Activated T-cell treated with anti-CD3 and anti-CD28 coated beads, Interleukin-2, amount 50 U/mL, for 4 hours (primary cell): ENCODE measurements around the gene SMIM44. TPM values are rescaled to one million over a fixed set of nuclear protein-coding genes. Genes with fewer than 3 reads are reported as not detected.
"Not testable (repeated sequence)": the region's sequence is repeated elsewhere in the genome, so short reads cannot be mapped to it uniquely, and the experiment has no call there.

Experiments used
- ATAC-seq, 2 donors: fragments of 200-7000 bp; cut with Tn5 transposase; one replicate each; pipeline ENCODE4 v1.10.0; 2021
- DNase-seq: peaks from one replicate; pipeline ENCODE4 v3.0.0-alpha.2; 2020
- H3K27me3 Mint-ChIP-seq: one replicate; pipeline ENCODE4 v1.8.0; 2021; ENCODE audit warnings: low read depth, mixed read lengths
- H3K36me3 Mint-ChIP-seq: one replicate; pipeline ENCODE4 v1.8.0; 2022; ENCODE audit warnings: mixed read lengths; ENCODE audit not compliant: insufficient read depth
- H3K4me1 Mint-ChIP-seq: one replicate; pipeline ENCODE4 v1.8.0; 2021; ENCODE audit warnings: low read depth, mixed read lengths
- H3K4me3 Mint-ChIP-seq: one replicate; pipeline ENCODE4 v1.8.0; 2021; ENCODE audit warnings: mild to moderate bottlenecking, moderate library complexity, mixed read lengths
- H3K9me3 Mint-ChIP-seq: one replicate; pipeline ENCODE4 v1.8.0; 2021; ENCODE audit warnings: mixed read lengths
- total RNA-seq, 3 donors: library from RNA; stranded (reverse); gene quantifications; one replicate each; pipeline ENCODE4 v1.2.1, GENCODE V29; 2021

Gene SMIM44
- total RNA-seq: not detected

DNA sequence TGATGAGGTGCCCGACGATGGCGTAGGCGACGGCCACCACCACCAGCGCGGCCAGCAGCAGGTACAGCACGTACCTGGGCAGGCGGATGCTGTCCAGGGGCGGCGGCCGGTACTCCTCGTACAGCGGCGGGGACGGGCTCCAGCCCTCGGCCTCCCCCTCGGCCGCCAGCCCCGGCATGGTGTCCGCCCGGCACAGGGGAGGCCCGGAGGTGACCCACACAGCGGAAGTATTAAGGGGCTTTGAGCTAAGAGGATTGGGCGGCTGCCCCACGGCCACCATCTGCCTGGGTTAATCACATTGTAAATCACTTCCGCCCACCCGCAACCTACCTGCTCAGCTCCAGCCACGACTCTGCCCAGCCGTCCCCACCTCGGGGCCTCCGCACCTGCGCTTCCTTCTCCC lies at the start of gene SMIM44:
SMIM44 (minus strand) TSS at position 216 of the 403 bp plus-strand sequence; CDS start at position 178, 38 bp downstream.
- no peak within 1 kb of the TSS for H3K4me3 Mint-ChIP-seq
- DNase-seq: no peak
- peaks cover 4% of the 10 kb centered on the region for H3K36me3 Mint-ChIP-seq
- peaks cover 2% of the 10 kb centered on the region for H3K27me3 Mint-ChIP-seq
- H3K9me3 Mint-ChIP-seq: no peaks in the 10 kb centered on the region
- no peak for ATAC-seq
- peaks cover 6% of the 10 kb centered on the region for H3K4me1 Mint-ChIP-seq

DNA sequence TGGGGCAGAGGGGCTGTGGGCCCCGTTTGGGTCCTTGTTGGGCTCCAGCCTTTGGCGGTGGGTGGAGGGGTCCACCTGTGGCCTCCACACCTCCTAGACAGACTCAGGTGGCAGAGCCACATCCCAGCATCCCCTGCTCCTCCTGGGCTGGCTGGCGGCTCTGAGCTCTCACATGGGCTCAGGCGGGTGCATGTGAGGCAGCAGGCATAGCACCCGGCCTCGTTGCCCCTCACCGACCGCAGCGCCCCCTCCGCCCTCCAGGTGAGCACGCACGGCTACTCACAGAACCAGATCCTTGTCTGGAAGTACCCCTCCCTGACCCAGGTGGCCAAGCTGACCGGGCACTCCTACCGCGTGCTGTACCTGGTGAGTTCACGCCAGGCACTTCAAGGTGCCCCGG lies 49.8 kb upstream of the SMIM44 start:
- Mint-ChIP-seq H3K9me3 (no peaks in the 10 kb centered on the region), H3K4me3 (no peak overlapping the region), H3K27me3 (no peaks in the 10 kb centered on the region), H3K4me1 (no peaks in the 10 kb centered on the region), H3K36me3 (peaks cover 15% of the 10 kb centered on the region)
- ATAC-seq (no peak), DNase-seq (no peak)

DNA sequence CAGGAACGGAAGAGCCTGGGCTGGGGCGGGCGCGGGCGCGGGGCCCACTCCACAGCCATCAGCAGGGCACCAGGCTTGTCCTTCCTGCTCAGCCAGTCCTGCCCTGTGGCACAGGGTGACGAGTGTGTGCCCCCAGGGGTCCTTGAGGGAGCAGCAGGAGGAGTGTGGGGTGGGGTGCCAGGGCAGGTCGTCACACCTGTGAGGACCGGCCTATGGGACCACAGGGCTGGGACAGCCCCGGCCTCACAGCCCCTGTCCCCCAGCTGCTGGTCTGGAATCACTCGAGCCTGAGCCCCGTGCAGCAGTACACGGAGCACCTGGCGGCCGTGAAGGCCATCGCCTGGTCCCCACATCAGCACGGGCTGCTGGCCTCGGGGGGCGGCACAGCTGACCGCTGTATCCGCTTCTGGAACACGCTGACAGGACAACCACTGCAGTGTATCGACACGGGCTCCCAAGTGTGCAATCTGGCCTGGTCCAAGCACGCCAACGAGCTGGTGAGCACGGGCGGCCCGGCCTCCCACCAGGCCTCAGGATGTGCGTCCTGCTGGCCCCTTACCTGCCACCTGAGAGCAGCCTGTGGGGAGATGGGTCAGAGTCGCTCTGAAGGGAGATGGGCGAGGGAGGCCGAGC lies 49.0 kb upstream of the SMIM44 start:
- Mint-ChIP-seq H3K4me1 (no peaks in the 10 kb centered on the region), H3K4me3 (no peak overlapping the region), H3K36me3 (peaks cover 15% of the 10 kb centered on the region), H3K27me3 (no peaks in the 10 kb centered on the region), H3K9me3 (no peaks in the 10 kb centered on the region)
- DNase-seq (no peak), ATAC-seq (no peak)

DNA sequence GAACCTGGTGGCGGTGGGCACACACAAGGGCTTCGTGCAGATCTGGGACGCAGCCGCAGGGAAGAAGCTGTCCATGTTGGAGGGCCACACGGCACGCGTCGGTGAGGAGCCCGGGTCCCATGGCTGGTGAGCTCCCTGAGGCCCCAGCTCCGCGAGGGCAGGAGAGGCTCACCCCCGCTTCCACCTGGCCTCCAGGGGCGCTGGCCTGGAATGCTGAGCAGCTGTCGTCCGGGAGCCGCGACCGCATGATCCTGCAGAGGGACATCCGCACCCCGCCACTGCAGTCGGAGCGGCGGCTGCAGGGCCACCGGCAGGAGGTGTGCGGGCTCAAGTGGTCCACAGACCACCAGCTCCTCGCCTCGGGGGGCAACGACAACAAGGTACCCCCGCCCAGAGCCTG lies 48.5 kb upstream of the SMIM44 start:
- Mint-ChIP-seq H3K4me3 (no peak overlapping the region), H3K27me3 (no peaks in the 10 kb centered on the region), H3K36me3 (peaks cover 15% of the 10 kb centered on the region), H3K4me1 (no peaks in the 10 kb centered on the region), H3K9me3 (no peaks in the 10 kb centered on the region)
- ATAC-seq: no peak
- no peak for DNase-seq

DNA sequence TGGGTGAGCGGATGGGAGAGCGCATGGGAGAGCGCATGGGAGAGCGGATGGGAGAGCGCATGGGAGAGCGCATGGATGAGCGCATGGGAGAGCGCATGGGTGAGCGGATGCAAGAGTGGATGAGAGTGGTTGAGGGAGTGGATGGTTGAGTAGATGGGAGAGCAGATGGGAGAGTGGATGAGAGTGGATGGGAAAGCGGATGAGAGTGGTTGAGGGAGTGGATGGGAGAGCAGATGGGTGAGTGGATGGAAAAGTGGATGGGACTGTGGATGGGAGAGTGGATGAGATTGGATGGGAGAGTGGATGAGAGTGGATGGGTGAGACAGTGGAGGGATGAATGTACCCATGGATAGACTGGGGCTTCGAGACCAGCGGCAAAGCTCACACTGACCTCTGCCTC lies 47.1 kb upstream of the SMIM44 start:
- DNase-seq (no peak), ATAC-seq (no peak)
- Mint-ChIP-seq H3K4me3 (no peak overlapping the region), H3K27me3 (no peaks in the 10 kb centered on the region), H3K9me3 (no peaks in the 10 kb centered on the region), H3K36me3 (peaks cover 13% of the 10 kb centered on the region), H3K4me1 (no peaks in the 10 kb centered on the region)

DNA sequence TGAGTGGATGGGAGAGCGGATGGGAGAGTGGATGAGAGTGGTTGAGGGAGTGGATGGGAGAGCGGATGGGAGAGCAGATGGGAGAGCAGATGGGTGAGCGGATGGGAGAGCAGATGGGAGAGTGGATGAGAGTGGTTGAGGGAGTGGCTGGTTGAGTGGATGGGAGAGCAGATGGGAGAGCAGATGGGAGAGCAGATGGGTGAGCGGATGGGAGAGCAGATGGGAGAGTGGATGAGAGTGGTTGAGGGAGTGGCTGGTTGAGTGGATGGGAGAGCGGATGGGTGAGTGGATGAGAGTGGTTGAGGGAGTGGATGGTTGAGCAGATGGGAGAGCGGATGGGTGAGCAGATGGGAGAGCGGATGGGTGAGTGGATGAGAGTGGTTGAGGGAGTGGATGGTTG lies 46.1 kb upstream of the SMIM44 start:
- not testable (repeated sequence) for ATAC-seq, H3K27me3 Mint-ChIP-seq, H3K36me3 Mint-ChIP-seq, DNase-seq, H3K9me3 Mint-ChIP-seq, H3K4me1 Mint-ChIP-seq, H3K4me3 Mint-ChIP-seq

DNA sequence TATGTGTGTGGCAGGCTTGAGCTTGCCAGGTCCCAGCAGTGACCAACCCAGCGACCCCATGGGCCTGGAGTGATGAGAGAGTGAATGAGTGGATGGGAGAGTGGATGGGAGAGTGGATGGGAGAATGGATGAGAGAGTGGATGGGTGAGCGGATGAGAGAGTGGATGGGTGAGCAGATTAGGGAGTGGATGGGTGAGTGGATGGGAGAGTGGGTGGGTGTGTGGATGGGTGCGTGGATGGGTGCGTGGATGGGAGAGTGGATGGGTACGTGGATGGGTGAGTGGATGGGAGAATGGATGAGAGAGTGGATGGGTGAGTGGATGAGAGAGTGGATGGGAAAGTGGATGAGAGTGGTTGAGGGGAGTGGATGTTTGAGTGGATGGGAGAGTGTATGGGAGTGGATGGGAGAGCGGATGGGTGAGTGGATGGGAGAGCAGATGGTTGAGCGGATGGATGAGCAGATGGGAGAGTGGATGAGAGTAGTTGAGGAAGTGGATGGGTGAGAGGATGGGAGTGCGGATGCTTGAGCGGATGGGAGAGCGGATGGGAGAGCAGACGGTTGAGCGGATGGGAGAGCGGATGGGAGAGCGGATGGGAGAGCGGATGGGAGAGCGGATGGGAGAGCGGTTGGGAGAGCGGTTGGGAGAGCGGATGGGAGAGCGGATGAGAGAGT lies 45.4 kb upstream of the SMIM44 start:
- Mint-ChIP-seq H3K36me3 (peaks cover 7% of the 10 kb centered on the region), H3K27me3 (no peaks in the 10 kb centered on the region), H3K4me3 (no peak overlapping the region), H3K9me3 (no peaks in the 10 kb centered on the region), H3K4me1 (no peaks in the 10 kb centered on the region)
- ATAC-seq (no peak), DNase-seq (no peak)

DNA sequence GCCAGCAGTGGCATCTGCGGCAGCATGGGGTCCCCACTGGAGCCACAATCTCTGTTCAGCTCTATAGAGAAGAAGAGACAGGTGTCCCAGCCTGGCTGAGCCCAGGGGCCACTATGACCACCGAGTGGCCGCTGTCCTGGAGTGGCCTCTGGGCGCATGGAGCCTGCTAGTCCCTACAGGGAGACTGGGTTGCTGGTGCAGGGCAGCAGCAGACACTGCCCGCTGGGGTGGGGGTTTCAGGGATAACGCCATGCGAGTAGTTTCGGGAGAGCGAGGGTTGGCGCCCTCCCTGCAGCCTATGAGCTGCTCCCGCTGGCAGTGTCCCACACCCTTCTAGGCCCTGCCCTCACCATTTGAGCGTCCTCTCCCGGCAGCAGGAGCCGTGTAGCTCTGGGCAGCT lies 44.8 kb upstream of the SMIM44 start:
- peaks cover 7% of the 10 kb centered on the region for H3K36me3 Mint-ChIP-seq
- no peaks in the 10 kb centered on the region for H3K9me3 Mint-ChIP-seq
- no peaks in the 10 kb centered on the region for H3K4me1 Mint-ChIP-seq
- ATAC-seq: no peak
- H3K4me3 Mint-ChIP-seq: no peak overlapping the region
- H3K27me3 Mint-ChIP-seq: no peaks in the 10 kb centered on the region
- no peak for DNase-seq

DNA sequence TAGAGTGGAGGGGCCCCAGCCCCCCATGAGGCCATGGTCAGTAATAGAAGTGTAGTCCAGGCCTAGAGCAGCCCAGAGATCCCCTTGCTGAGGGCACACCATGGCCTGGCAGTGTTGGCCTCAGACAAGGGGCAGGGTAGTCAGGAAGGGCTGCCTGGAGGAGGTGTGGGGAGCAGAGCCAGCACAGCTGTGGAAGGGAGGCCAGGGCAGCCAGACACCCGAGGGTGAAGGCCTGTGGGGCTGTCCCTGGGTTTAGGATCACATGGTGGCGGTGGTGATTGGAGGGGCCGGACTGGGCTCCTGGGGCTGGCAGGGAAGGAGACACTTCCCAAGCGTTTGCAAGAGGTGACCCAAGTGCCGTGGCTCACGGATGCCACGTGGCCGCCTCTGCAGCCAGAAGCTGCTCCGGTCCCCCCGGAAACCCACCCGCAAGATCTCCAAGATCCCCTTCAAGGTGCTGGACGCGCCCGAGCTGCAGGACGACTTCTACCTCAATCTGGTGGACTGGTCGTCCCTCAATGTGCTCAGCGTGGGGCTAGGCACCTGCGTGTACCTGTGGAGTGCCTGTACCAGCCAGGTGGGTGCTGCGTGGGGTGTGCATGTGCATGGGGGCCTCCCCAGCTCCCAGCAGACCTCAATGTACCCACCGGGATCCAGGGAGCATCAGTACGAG lies 44.1 kb upstream of the SMIM44 start:
- no peak for ATAC-seq
- no peaks in the 10 kb centered on the region for H3K4me1 Mint-ChIP-seq
- no peak for DNase-seq
- H3K27me3 Mint-ChIP-seq: no peaks in the 10 kb centered on the region
- H3K36me3 Mint-ChIP-seq: peaks cover 5% of the 10 kb centered on the region
- H3K4me3 Mint-ChIP-seq: no peak overlapping the region
- no peaks in the 10 kb centered on the region for H3K9me3 Mint-ChIP-seq

DNA sequence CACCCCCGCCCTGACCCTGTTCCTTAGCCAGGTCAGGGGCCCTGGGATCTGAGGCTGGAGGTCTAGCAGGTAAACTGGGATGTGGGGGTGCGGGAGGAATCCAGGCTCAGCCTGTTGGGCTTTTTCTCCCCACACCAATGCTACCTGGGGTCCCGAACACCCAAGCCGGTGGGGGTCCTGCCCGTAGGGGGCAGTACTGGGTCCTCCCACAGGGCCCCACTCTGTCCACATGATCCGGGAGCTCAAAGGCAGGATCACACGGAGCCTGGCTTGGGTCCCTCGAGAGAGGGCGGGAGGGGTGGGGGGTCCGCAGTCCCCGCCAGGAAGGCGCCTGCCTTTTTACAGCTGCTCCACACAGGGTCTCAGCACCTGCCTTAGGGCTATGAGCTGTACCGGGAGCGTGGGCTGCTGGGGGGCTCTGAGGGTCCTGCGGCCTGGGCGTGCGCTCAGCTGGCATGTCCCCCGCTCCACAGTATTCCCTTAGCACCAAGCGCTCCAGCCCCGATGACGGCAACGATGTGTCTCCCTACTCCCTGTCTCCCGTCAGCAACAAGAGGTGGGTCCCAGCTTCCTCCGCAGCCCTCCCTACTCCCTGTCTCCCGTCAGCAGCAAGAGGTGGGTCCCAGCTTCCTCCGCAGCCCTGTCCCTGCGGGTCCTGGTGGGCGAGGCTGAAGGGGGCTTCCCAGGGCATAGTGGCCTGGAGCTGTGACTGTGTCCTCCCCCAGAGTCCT lies 43.4 kb upstream of the SMIM44 start:
- no peak overlapping the region for H3K4me3 Mint-ChIP-seq
- no peaks in the 10 kb centered on the region for H3K9me3 Mint-ChIP-seq
- no peaks in the 10 kb centered on the region for H3K4me1 Mint-ChIP-seq
- ATAC-seq (no peak), DNase-seq (no peak)
- peaks cover 8% of the 10 kb centered on the region for H3K36me3 Mint-ChIP-seq
- H3K27me3 Mint-ChIP-seq: no peaks in the 10 kb centered on the region

DNA sequence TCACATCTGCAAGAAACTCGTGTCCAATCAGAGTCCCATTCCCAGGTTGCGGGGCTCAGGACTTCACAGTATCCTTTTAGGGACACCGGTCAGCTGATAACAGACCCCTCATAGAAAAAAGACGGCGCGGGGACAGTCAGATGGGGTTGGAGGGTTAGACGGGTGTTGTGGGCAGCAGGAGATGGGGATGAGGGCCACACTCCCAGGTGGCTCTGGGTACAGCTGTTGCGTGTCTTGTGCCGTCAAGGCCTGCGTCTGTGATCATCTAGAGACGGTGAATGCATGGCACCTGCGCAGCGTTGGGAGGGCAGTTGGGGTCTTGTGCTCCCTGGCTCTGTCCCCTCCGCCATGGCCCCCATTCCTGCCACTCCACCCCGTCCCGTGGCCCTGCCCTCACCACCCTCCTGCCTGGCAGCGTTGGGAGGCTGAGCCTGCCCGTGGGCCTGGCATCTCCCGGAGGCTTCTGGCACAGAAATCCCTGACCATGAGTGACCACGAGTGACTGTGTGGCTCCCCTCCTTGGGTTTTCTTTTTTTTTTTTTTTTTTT lies 41.7 kb upstream of the SMIM44 start:
- H3K4me1 Mint-ChIP-seq: peaks cover 6% of the 10 kb centered on the region
- H3K36me3 Mint-ChIP-seq: peaks cover 9% of the 10 kb centered on the region
- no peaks in the 10 kb centered on the region for H3K9me3 Mint-ChIP-seq
- ATAC-seq (no peak), DNase-seq (no peak)
- no peaks in the 10 kb centered on the region for H3K27me3 Mint-ChIP-seq
- H3K4me3 Mint-ChIP-seq: no peak overlapping the region

DNA sequence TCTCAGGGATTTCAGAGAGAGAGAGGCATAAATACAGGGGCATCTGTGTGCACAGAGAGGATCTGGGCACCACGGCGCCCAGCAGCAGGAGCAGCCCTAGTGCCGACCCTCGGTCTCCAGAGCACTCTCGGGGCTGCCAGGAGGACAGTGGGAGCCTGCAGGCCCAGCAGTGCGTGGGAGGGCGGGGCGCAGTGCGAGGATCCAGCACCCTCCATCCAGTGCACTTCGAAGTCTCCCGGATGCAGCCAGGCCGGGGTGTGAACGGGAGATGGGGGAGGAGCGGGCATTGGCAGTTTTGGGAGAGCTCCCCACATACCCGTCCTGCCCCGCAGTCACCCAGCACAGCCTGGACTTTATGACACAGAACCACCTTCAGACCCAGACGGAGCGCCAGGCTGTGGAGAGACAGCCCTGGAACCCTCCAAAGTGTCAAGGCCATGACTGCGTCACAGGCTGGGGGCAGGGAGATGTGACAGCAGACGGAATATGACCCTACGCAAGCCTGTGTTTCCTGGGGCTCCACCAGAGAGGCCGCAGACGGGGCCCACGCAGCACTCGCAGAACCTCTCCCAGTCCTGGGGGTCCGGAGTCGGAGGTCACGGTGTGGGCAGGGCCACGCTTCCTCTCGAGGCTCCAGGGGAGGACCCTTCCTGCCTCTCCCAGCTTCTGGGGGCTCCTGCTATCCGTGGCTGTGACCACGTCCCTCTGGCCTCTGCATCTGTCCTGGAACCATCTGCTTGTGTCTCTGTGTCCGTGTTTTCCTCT lies 41.0 kb upstream of the SMIM44 start:
- Mint-ChIP-seq H3K4me3 (no peak overlapping the region), H3K27me3 (no peaks in the 10 kb centered on the region), H3K4me1 (peaks cover 6% of the 10 kb centered on the region), H3K9me3 (no peaks in the 10 kb centered on the region), H3K36me3 (peaks cover 9% of the 10 kb centered on the region)
- ATAC-seq: no peak
- no peak for DNase-seq

DNA sequence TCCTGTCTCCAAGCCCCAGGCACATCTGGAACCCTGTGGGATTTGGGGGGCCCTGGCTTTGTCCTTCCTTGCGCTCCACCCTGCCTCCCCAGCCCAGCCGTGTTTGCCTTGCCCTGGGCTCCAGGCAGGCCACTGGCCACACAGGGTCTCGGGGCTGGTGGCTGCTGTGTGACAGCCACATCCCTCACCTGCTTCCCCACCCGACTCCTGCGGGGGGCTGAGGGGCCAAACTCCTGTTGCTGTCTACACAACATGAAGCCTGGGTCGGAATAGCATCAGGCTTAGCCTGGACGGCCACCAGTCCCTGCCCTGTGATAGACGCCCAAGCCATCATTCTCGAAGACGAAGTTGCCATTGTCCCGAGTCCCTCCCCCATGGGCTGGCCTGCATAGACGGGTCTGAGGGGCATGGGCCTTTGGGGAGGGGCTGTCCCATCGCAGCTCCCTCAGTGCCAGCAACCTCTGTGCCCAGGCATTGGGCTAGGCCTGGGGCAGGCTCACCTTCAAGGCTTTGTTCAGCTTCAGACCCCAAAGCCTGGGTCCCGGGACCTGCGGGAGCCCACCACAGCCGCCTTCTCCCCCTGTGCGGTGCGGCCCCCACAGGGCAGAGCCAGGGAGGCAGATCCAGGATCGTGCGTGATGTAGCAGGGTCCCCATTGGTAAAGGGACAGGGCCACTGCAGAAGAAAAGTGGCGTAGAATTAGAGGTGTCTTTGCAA lies 40.3 kb upstream of the SMIM44 start:
- no peak overlapping the region for H3K4me3 Mint-ChIP-seq
- peaks cover 9% of the 10 kb centered on the region for H3K36me3 Mint-ChIP-seq
- peaks cover 8% of the 10 kb centered on the region for H3K4me1 Mint-ChIP-seq
- ATAC-seq (no peak), DNase-seq (no peak)
- no peaks in the 10 kb centered on the region for H3K9me3 Mint-ChIP-seq
- H3K27me3 Mint-ChIP-seq: no peaks in the 10 kb centered on the region
